Activated T-helper 1 cell treated with anti-CD3 and anti-CD28 coated beads, Interleukin-12 subunit alpha, Interleukin-12 subunit beta, Interleukin-2, Interleukin-4 antibody, amounts not matched to agents 30 ng/mL and 10 ng/mL and 1 ng/mL, durations not matched to agents 14 hours and 24 hours and 36 hours (primary cell): ENCODE measurements around the gene YWHAH. TPM values are rescaled to one million over a fixed set of nuclear protein-coding genes. Genes with fewer than 3 reads are reported as not detected.
"Not testable (repeated sequence)": the region's sequence is repeated elsewhere in the genome, so short reads cannot be mapped to it uniquely, and the experiment has no call there.

ENCODE experiments used
- DNase-seq: peaks from one replicate; pipeline ENCODE4 v3.0.0; 2021; ENCODE audit warnings: low spot score
- H3K27ac Mint-ChIP-seq: one replicate; pipeline ENCODE4 v1.8.0; 2021; ENCODE audit warnings: mild to moderate bottlenecking, mixed read lengths
- H3K27me3 Mint-ChIP-seq: one replicate; pipeline ENCODE4 v1.8.0; 2022; ENCODE audit warnings: mild to moderate bottlenecking, moderate library complexity, mixed read lengths; ENCODE audit not compliant: insufficient read depth
- H3K36me3 Mint-ChIP-seq: one replicate; pipeline ENCODE4 v1.8.0; 2021; ENCODE audit warnings: low read depth, mixed read lengths
- H3K4me1 Mint-ChIP-seq: one replicate; pipeline ENCODE4 v1.8.0; 2021; ENCODE audit warnings: low read depth, mixed read lengths
- H3K4me3 Mint-ChIP-seq: one replicate; pipeline ENCODE4 v1.8.0; 2021; ENCODE audit warnings: mild to moderate bottlenecking, moderate library complexity, mixed read lengths
- H3K9me3 Mint-ChIP-seq: one replicate; pipeline ENCODE4 v1.8.0; 2021; ENCODE audit warnings: mixed read lengths
- intact Hi-C: fragments of 100-400 bp; cut with micrococcal nuclease; formaldehyde crosslinking; loops from one replicate; pipeline ENCODE4 v1.15.1; 2024
- total RNA-seq: library from RNA; stranded (reverse); gene quantifications from 2 replicates; pipeline ENCODE4 v1.2.3, GENCODE V29; 2022

YWHAH gene
- total RNA-seq, 1 donor from 2014 or later: 128 TPM

- H3K36me3 Mint-ChIP-seq, DNase-seq, intact Hi-C loops: not testable (repeated sequence)
These were observed 37.6 kb downstream of the YWHAH start for GRCh38 chr22:31981976-31982375.

GRCh38 chr22:31983911-31984656 lies 39.7 kb downstream of the YWHAH start:
- no peaks in the 10 kb centered on the region for H3K36me3 Mint-ChIP-seq
- H3K27ac Mint-ChIP-seq: no peak overlapping the region
- intact Hi-C loops: no loop called here

More at GRCh38 chr22:31981976-31982375, 37.6 kb downstream of the YWHAH start:
- H3K27me3 Mint-ChIP-seq: peaks cover 16% of the 10 kb centered on the region
- H3K4me1 Mint-ChIP-seq, H3K9me3 Mint-ChIP-seq, H3K27ac Mint-ChIP-seq, H3K4me3 Mint-ChIP-seq: not testable (repeated sequence)

GRCh38 chr22:31987218-31987617 lies 42.9 kb downstream of the YWHAH start:
- peaks cover 15% of the 10 kb centered on the region for H3K27me3 Mint-ChIP-seq
- H3K4me1 Mint-ChIP-seq: no peaks in the 10 kb centered on the region
- no peak for DNase-seq
- no peaks in the 10 kb centered on the region for H3K9me3 Mint-ChIP-seq
- H3K4me3 Mint-ChIP-seq: no peak overlapping the region
- H3K27ac Mint-ChIP-seq: no peak overlapping the region
- intact Hi-C loops: no loop called here
- no peaks in the 10 kb centered on the region for H3K36me3 Mint-ChIP-seq

More at GRCh38 chr22:31983911-31984656, 39.7 kb downstream of the YWHAH start:
- H3K27me3 Mint-ChIP-seq: peaks cover 11% of the 10 kb centered on the region
- no peaks in the 10 kb centered on the region for H3K9me3 Mint-ChIP-seq
- DNase-seq: no peak
- no peak overlapping the region for H3K4me3 Mint-ChIP-seq
- no peaks in the 10 kb centered on the region for H3K4me1 Mint-ChIP-seq

- intact Hi-C loops: no loop called here
- no peaks in the 10 kb centered on the region for H3K36me3 Mint-ChIP-seq
- no peaks in the 10 kb centered on the region for H3K4me1 Mint-ChIP-seq
- no peak overlapping the region for H3K27ac Mint-ChIP-seq
- DNase-seq: no peak
- peaks cover 8% of the 10 kb centered on the region for H3K27me3 Mint-ChIP-seq
- no peaks in the 10 kb centered on the region for H3K9me3 Mint-ChIP-seq
- H3K4me3 Mint-ChIP-seq: no peak overlapping the region
These were observed 46.9 kb downstream of the YWHAH start for GRCh38 chr22:31991102-31991839.

- no peak overlapping the region for H3K4me3 Mint-ChIP-seq
- no peaks in the 10 kb centered on the region for H3K4me1 Mint-ChIP-seq
- no peak overlapping the region for H3K27ac Mint-ChIP-seq
- intact Hi-C loops: no loop called here
- no peak for DNase-seq
- peaks cover 11% of the 10 kb centered on the region for H3K27me3 Mint-ChIP-seq
- H3K9me3 Mint-ChIP-seq: no peaks in the 10 kb centered on the region
- no peaks in the 10 kb centered on the region for H3K36me3 Mint-ChIP-seq
These were observed 50.7 kb downstream of the YWHAH start for GRCh38 chr22:31995046-31995445.

GRCh38 chr22:31995807-31996206 lies 51.5 kb downstream of the YWHAH start:
- DNase-seq: no peak
- Mint-ChIP-seq H3K27me3 (peaks cover 7% of the 10 kb centered on the region), H3K9me3 (no peaks in the 10 kb centered on the region), H3K27ac (no peak overlapping the region), H3K4me3 (no peak overlapping the region), H3K36me3 (no peaks in the 10 kb centered on the region), H3K4me1 (no peaks in the 10 kb centered on the region)
- intact Hi-C loops: no loop called here

GRCh38 chr22:31998784-31999385 lies 54.5 kb downstream of the YWHAH start:
- Mint-ChIP-seq H3K4me1 (no peaks in the 10 kb centered on the region), H3K27ac (no peak overlapping the region), H3K4me3 (no peak overlapping the region), H3K36me3 (no peaks in the 10 kb centered on the region), H3K27me3 (peaks cover 9% of the 10 kb centered on the region), H3K9me3 (no peaks in the 10 kb centered on the region)
- intact Hi-C loops: no loop called here
- no peak for DNase-seq

- H3K4me3 Mint-ChIP-seq: no peak overlapping the region
- DNase-seq: no peak
These were observed 55.8 kb downstream of the YWHAH start for GRCh38 chr22:32000181-32000580.

GRCh38 chr22:32005453-32005852 lies 61.1 kb downstream of the YWHAH start:
- H3K27me3 Mint-ChIP-seq: peaks cover 14% of the 10 kb centered on the region
- no peak overlapping the region for H3K4me3 Mint-ChIP-seq
- no peak for DNase-seq
- peaks cover 7% of the 10 kb centered on the region for H3K9me3 Mint-ChIP-seq
- H3K27ac Mint-ChIP-seq: no peak overlapping the region
- H3K4me1 Mint-ChIP-seq: no peaks in the 10 kb centered on the region
- H3K36me3 Mint-ChIP-seq: peaks cover 3% of the 10 kb centered on the region
- intact Hi-C loops: no loop called here

More at GRCh38 chr22:32000181-32000580, 55.8 kb downstream of the YWHAH start:
- Mint-ChIP-seq H3K4me1 (no peaks in the 10 kb centered on the region), H3K36me3 (no peaks in the 10 kb centered on the region), H3K27me3 (peaks cover 9% of the 10 kb centered on the region), H3K9me3 (no peaks in the 10 kb centered on the region), H3K27ac (no peak overlapping the region)
- intact Hi-C loops: no loop called here

Other genes starting within 250 kb of the YWHAH start
- gene PRR14L, start 194.4 kb upstream of the YWHAH start, total RNA-seq: 65.2 and 69.6 TPM in 2 replicates
- 39.9 and 42.6 TPM in 2 replicates for gene DEPDC5, start 190.5 kb upstream of the YWHAH start, total RNA-seq
- gene SLC5A1, start 98.7 kb downstream of the YWHAH start, total RNA-seq: not detected in 2 replicates
- gene C22orf42, start 214.8 kb downstream of the YWHAH start, total RNA-seq: not detected in 2 replicates